H9 (cell line): ENCODE data around the gene TNFSF4. TPM values are rescaled to one million over a fixed set of nuclear protein-coding genes. Genes with fewer than 3 reads are reported as not detected.

Experiments used
- DNase-seq: peaks from one replicate; pipeline ENCODE4 v3.0.0-alpha.2; 2017
- H2AFZ ChIP-seq: one replicate; pipeline ENCODE4 v1.6.1; 2013; ENCODE audit warnings: mild to moderate bottlenecking, low read length, control low read depth, moderate library complexity
- H2AK5ac ChIP-seq: 2 replicates; pipeline ENCODE4 v1.6.1; 2013; ENCODE audit warnings: low read length, control low read depth, mixed read lengths; ENCODE audit not compliant: insufficient read length
- H2BK120ac ChIP-seq: one replicate; pipeline ENCODE4 v1.6.1; 2013; ENCODE audit warnings: low read depth, mild to moderate bottlenecking, low read length, control low read depth, inconsistent platforms; ENCODE audit not compliant: poor library complexity, severe bottlenecking
- H2BK12ac ChIP-seq: 2 replicates; pipeline ENCODE4 v1.6.1; 2013; ENCODE audit warnings: low read length, control low read depth, mixed read lengths, low read depth; ENCODE audit not compliant: insufficient read length
- H2BK15ac ChIP-seq: 2 replicates; pipeline ENCODE4 v1.6.1; 2013; ENCODE audit warnings: low read depth, low read length, control low read depth
- H2BK20ac ChIP-seq: one replicate; pipeline ENCODE4 v1.6.1; 2013; ENCODE audit warnings: low read depth, mild to moderate bottlenecking, low read length, control low read depth, inconsistent platforms; ENCODE audit not compliant: poor library complexity, severe bottlenecking
- H2BK5ac ChIP-seq: 2 replicates; pipeline ENCODE4 v1.6.1; 2013; ENCODE audit warnings: low read length, control low read depth, mixed read lengths; ENCODE audit not compliant: insufficient read length
- H3K14ac ChIP-seq: 2 replicates; pipeline ENCODE4 v1.6.1; 2013; ENCODE audit warnings: low read length, control low read depth; ENCODE audit not compliant: insufficient read depth
- H3K18ac ChIP-seq: 2 replicates; pipeline ENCODE4 v1.6.1; 2013; ENCODE audit warnings: low read depth, mild to moderate bottlenecking, mixed read lengths, low read length, control low read depth; ENCODE audit not compliant: insufficient read length
- H3K23ac ChIP-seq: 2 replicates; pipeline ENCODE4 v1.6.1; 2013; ENCODE audit warnings: low read length, control low read depth, mixed read lengths, low read depth; ENCODE audit not compliant: insufficient read length
- H3K23me2 ChIP-seq: 2 replicates; pipeline ENCODE4 v1.6.1; 2013; ENCODE audit warnings: low read depth, mild to moderate bottlenecking, mixed read lengths, low read length, control low read depth; ENCODE audit not compliant: insufficient read length, poor library complexity, severe bottlenecking
- H3K27ac ChIP-seq: 2 replicates; pipeline ENCODE4 v1.5.1; 2013; ENCODE audit warnings: low read length, control low read depth, mixed read lengths, low read depth; ENCODE audit not compliant: insufficient read length
- H3K27me3 ChIP-seq: 2 replicates; pipeline ENCODE4 v1.6.1; 2013; ENCODE audit warnings: low read length, control low read depth, inconsistent platforms; ENCODE audit not compliant: insufficient read depth
- H3K4ac ChIP-seq: 2 replicates; pipeline ENCODE4 v1.6.1; 2013; ENCODE audit warnings: low read depth, mild to moderate bottlenecking, control low read depth, inconsistent platforms, low read length, moderate library complexity
- H3K4me1 ChIP-seq: 2 replicates; pipeline ENCODE4 v1.6.1; 2013; ENCODE audit warnings: low read length, control low read depth, inconsistent platforms; ENCODE audit not compliant: insufficient read depth
- H3K4me2 ChIP-seq: 2 replicates; pipeline ENCODE4 v1.6.1; 2013; ENCODE audit warnings: low read length, control low read depth, mixed read lengths; ENCODE audit not compliant: insufficient read length, insufficient read depth
- H3K56ac ChIP-seq: 2 replicates; pipeline ENCODE4 v1.6.1; 2013; ENCODE audit warnings: low read depth, mild to moderate bottlenecking, mixed read lengths, low read length, control low read depth; ENCODE audit not compliant: insufficient read length
- H3K79me1 ChIP-seq: 2 replicates; pipeline ENCODE4 v1.6.1; 2013; ENCODE audit warnings: low read depth, mild to moderate bottlenecking, moderate library complexity, low read length, control low read depth, inconsistent platforms; ENCODE audit not compliant: insufficient read depth, poor library complexity, severe bottlenecking
- H3K79me2 ChIP-seq: 2 replicates; pipeline ENCODE4 v1.6.1; 2013; ENCODE audit warnings: low read length, control low read depth, inconsistent platforms; ENCODE audit not compliant: insufficient read depth
- H3K9ac ChIP-seq: 2 replicates; pipeline ENCODE4 v1.6.1; 2013; ENCODE audit warnings: low read length, control low read depth, mixed read lengths; ENCODE audit not compliant: insufficient read length; ENCODE audit errors: extremely low read depth
- H3K9me3 ChIP-seq: one replicate; pipeline ENCODE4 v1.6.1; 2013; ENCODE audit warnings: low read depth, low read length, inconsistent platforms; ENCODE audit not compliant: control insufficient read depth
- H3T11ph ChIP-seq: one replicate; pipeline ENCODE4 v1.6.1; 2013; ENCODE audit warnings: mild to moderate bottlenecking, low read length, control low read depth, inconsistent platforms
- H4K20me1 ChIP-seq: one replicate; pipeline ENCODE4 v1.6.1; 2013; ENCODE audit not compliant: control insufficient read depth, insufficient read length, insufficient read depth
- H4K5ac ChIP-seq: 2 replicates; pipeline ENCODE4 v1.6.1; 2013; ENCODE audit warnings: low read depth, mild to moderate bottlenecking, mixed read lengths, low read length, control low read depth; ENCODE audit not compliant: insufficient read length
- H4K8ac ChIP-seq: replicated peaks from 2 replicates; pipeline ENCODE4 v1.6.1; 2013; ENCODE audit warnings: low read length, control low read depth, mixed read lengths, low read depth; ENCODE audit not compliant: insufficient read length
- H4K91ac ChIP-seq: 2 replicates; pipeline ENCODE4 v1.6.1; 2013; ENCODE audit warnings: low read depth, mild to moderate bottlenecking, moderate library complexity, mixed read lengths, low read length, control low read depth; ENCODE audit not compliant: insufficient read length
- H3K27ac Mint-ChIP-seq, 3 experiments: 2 replicates in 2 of 3; 3 replicates in 1 of 3; pipeline ENCODE4 v1.8.0; 2020 to 2021; ENCODE audit warnings: mixed read lengths in 3 of 3, mild to moderate bottlenecking in 1 of 3, moderate library complexity in 1 of 3
- H3K27me3 Mint-ChIP-seq: 2 replicates; pipeline ENCODE4 v1.8.0; 2021; ENCODE audit warnings: low read depth, mild to moderate bottlenecking, moderate library complexity, mixed read lengths
- H3K36me3 Mint-ChIP-seq, 3 experiments: 2 replicates in 2 of 3; 3 replicates in 1 of 3; pipeline ENCODE4 v1.8.0; 2020 to 2021; ENCODE audit warnings: low read depth in 3 of 3, mixed read lengths in 3 of 3; ENCODE audit not compliant: insufficient read depth in 1 of 3
- H3K4me1 Mint-ChIP-seq, 2 experiments: 2 replicates each; pipeline ENCODE4 v1.8.0; 2020; ENCODE audit warnings: mixed read lengths in 2 of 2
- H3K4me3 Mint-ChIP-seq, 2 experiments: 2 replicates in 1 of 2; 3 replicates in 1 of 2; pipeline ENCODE4 v1.8.0; 2020 to 2021; ENCODE audit warnings: mild to moderate bottlenecking in 2 of 2, mixed read lengths in 2 of 2, moderate library complexity in 1 of 2
- H3K9me3 Mint-ChIP-seq, 2 experiments: 2 replicates in 1 of 2; 3 replicates in 1 of 2; pipeline ENCODE4 v1.8.0; 2020; ENCODE audit warnings: mild to moderate bottlenecking in 2 of 2, mixed read lengths in 2 of 2, moderate library complexity in 1 of 2
- CTCF ChIP-seq: fragments of 200-600 bp; sonication (generic); conservative IDR thresholded peaks from 3 replicates; pipeline ENCODE4 v1.8.0; 2021; ENCODE audit warnings: antibody characterized with exemption, mild to moderate bottlenecking
- total RNA-seq: library from RNA; stranded (reverse); gene quantifications from 2 replicates; pipeline ENCODE4 v1.2.1, GENCODE V29; 2021

Gene TNFSF4
- total RNA-seq, 1 experiment from 2014 or later: 0.28 TPM

GRCh38 chr1:173245892-173246291, 38.8 kb upstream of the TNFSF4 start:
- no peaks in the 10 kb centered on the region for H3K79me2 ChIP-seq

More at GRCh38 chr1:173245892-173246291, 38.8 kb upstream of the TNFSF4 start:
- Histone ChIP-seq H3T11ph (no peak overlapping the region), H3K4ac (no peak overlapping the region), H3K27ac (no peak overlapping the region), H3K4me2 (no peak overlapping the region), H4K20me1 (no peaks in the 10 kb centered on the region), H2BK15ac (no peak overlapping the region), H3K14ac (no peak overlapping the region), H3K9ac (no peak overlapping the region), H2BK120ac (no peak overlapping the region), H3K4me1 (no peaks in the 10 kb centered on the region), H4K8ac (no peak overlapping the region), H3K56ac (no peak overlapping the region), H4K91ac (no peak overlapping the region), H2AK5ac (no peak overlapping the region), H3K18ac (no peak overlapping the region), H2BK12ac (no peak overlapping the region), H4K5ac (no peak overlapping the region), H3K79me1 (no peaks in the 10 kb centered on the region), H3K23ac (no peak overlapping the region), H3K23me2 (no peaks in the 10 kb centered on the region), H2AFZ (no peak overlapping the region), H3K9me3 (no peaks in the 10 kb centered on the region), H2BK20ac (no peak overlapping the region), H3K27me3 (no peaks in the 10 kb centered on the region), H2BK5ac (no peak overlapping the region)
- Mint-ChIP-seq H3K4me1 (no peaks in the 10 kb centered on the region), H3K27me3 (peaks cover 4% of the 10 kb centered on the region; the same call in 1 of the 2 replicates), H3K9me3 (peaks cover 7 to 20% of the 10 kb centered on the region in 2 experiments; a peak in 4 of 5 replicates), H3K4me3 (no peak overlapping the region), H3K36me3 (peaks cover 0 to 3% (median 0%) of the 10 kb centered on the region in 3 experiments; a peak in 1 of 7 replicates), H3K27ac (no peak overlapping the region)
- TF ChIP-seq CTCF: no peak
- DNase-seq: no peak
